A172 (cell line): ENCODE results near the gene LGALS8. TPM values are rescaled to one million over a fixed set of nuclear protein-coding genes. Genes with fewer than 3 reads are reported as not detected.
"Not testable (repeated sequence)": the region's sequence is repeated elsewhere in the genome, so short reads cannot be mapped to it uniquely, and the experiment has no call there.

Experiments used
- DNase-seq: peaks from one replicate; pipeline ENCODE4 v3.0.0-alpha.2; 2015; ENCODE audit warnings: low spot score
- total RNA-seq: library from RNA; depleted of rRNA; stranded (reverse); fragments of >200 nt; shearing (Covaris generic); gene quantifications from 2 replicates; pipeline ENCODE4 v1.2.3, GENCODE V29; 2014

LGALS8 gene
- total RNA-seq, 1 experiment from 2014 or later: 104 TPM

GRCh38 chr1:236540813-236541465 lies 17.2 kb downstream of the LGALS8 start:
- no peak for DNase-seq

DNA sequence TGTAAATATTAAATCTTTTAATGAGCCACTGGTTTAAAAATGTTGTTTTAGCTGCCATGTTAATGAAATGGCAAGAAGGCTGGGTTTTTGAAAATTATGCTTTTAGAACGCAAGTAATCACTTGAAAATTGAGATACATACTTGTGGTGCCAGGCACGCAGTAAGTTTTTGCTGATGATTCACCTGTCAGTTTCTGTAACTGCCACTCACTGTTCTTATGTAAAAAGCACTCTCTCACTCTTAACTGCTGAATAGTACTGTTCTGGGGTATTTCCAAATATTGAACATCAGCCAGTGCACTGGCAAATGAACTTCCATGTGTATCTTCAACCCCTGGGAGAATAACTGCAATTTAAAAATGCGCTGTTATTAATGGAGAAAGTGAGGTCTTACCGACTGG lies 17.9 kb downstream of the LGALS8 start:
- DNase-seq: no peak

DNA sequence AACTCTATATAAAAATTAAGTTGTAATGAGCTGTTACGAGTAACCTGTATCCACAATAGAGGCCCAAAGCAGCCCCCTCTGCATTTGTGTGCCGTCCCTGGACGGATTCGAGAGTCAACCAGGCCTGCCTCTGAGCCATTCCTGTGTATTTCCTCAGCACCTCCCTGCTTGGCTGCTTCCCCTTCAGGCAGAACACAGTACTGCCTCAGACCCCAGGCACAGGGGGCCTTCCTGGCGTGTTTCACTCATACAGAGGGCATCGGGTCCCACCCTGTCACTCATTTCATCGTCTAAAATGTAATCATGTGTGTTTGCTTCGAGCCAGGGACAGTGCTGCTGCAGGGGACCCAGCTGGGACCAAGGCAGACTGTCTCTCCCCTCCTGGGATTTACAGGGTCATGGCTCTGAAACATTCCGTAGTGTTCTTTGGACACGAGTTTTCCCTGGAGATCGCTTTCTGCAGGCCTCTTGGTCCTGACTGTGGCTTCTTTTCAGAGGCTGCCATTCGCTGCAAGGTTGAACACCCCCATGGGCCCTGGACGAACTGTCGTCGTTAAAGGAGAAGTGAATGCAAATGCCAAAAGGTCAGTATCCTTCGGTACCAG lies 19.4 kb downstream of the LGALS8 start:
- no peak for DNase-seq

GRCh38 chr1:236545621-236546169 lies 21.9 kb downstream of the LGALS8 start:
- no peak for DNase-seq

DNA sequence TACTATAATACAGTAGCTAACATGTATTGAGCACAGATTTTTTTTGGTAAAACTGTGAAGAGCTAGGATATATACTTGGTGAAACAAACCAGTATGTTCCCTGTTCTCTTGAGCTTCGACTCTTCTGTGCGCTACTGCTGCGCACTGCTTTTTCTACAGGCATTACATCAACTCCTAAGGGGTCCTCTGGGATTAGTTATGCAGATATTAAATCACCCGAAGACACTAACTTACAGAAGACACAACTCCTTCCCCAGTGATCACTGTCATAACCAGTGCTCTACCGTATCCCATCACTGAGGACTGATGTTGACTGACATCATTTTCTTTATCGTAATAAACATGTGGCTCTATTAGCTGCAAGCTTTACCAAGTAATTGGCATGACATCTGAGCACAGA lies 24.7 kb downstream of the LGALS8 start:
- no peak for DNase-seq

DNA sequence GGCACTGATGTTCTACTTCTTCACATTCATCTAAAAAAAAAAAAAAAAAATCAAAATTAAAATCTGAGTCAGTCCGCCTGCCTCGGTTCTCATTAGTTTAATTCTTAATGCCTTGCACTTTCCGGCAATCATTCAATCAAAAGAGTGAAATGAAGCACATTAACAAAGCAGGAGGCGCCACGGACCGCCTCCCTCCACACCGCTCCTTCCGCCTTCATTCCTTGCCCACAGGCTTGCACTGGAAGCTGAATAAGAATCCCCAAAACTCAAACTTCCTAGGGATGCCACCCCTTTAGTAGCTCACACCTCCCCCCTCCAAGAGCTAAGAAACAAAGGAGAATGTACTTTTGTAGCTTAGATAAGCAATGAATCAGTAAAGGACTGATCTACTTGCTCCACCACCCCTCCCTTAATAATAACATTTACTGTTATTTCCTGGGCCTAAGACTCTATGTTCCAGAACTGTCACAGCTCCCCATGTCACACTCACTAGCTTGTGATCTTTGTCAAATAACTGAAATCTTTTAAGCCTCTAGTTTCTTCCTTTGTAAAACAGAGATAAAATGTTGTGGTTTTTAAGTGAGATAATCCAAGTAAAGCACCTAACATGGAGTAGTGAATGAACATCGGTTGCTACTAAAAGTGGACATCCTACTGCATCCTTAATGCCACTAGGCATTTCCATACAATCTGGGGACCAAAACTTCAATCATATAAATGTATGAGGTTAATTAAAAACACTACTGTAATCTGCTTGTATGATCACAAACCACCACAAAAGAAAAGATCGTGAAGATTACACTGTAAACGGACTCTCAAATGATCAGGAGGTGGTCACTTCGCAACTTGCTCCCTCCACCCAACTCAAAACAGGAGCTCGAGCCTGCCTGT lies 27.4 kb downstream of the LGALS8 start:
- DNase-seq: no peak

DNA sequence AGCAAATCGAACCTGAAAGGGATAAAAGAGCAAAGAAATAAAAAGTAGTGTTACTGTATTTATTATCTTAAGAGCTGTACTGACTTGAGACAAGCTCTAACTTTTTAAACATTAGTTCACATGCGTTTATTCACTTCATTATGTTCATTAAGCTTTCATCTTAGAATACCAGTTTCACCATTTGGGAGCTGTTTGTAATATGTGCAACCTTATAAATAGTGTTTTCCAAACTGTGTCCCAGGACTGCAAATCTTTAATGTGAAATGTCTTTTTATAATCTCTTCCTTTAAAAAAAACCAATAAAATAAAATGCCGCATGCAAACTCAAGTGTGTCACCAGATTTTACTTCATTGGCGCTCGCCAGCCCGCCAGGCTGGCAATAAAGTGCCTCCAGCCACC lies 28.3 kb downstream of the LGALS8 start:
- DNase-seq: no peak

DNA sequence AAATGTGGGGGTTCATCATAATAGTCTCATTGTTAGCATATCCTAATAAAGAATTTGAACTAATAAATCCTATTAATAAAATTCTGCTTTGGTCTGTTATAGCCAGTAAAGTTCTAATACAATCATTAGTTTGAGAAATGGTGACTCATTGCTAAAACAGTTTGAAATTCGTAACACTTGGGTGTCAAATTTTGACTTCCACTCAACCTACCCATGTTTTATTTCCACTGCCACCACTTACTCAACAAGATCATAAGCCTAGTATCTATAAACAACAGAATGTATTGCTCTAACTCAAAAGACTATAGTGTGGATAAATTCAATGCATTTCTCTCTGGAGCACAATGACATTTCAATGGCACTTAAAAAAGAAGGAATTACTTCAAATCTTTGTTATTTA lies 29.1 kb downstream of the LGALS8 start:
- DNase-seq: no peak

DNA sequence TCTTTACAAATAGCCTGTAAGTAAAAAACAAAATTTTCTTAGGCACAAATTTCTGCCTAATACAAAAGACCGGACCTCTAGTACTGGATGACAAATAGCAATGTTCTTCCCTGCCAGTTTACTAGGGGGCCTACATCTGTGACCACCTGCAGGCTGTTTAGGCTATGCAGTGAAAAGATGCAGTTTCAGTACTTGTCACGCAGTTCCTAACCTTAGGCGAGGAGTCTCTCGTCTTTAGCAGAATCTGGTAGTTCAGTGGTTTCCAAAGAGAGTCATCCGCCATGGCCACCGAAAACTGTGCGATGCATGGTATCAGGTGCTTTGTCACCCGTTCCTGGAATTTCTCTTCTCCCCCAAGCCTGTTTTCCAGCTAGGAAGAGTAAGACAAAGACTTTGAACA lies 29.6 kb downstream of the LGALS8 start:
- no peak for DNase-seq

- DNase-seq: no peak
These were observed 32.8 kb downstream of the LGALS8 start for GRCh38 chr1:236556606-236557005.

DNA sequence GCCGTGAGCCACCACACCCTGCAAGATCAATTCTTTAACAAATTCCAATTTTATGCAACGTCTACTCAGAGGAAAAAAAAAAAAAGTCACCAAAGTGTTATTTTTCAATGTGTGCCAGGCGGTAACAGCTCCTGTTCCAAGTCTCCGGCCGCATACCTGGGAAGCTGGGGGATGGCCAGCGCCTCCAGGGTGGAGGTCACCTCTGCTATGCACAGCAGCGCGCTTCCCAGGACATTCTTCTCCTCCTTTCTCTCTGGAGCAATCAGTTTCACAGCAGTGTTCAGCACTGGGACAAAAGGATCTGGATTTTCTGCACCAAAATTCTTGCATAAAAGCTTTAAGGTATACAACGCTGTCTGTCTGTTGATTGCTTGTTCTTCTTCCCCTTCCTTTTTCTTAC lies 34.3 kb downstream of the LGALS8 start:
- DNase-seq: no peak

- DNase-seq: no peak
These were observed 35.1 kb downstream of the LGALS8 start for GRCh38 chr1:236558846-236559245.

- no peak for DNase-seq
These were observed 36.5 kb downstream of the LGALS8 start for GRCh38 chr1:236560213-236560771.

GRCh38 chr1:236561976-236562375 lies 38.2 kb downstream of the LGALS8 start:
- DNase-seq: no peak

DNA sequence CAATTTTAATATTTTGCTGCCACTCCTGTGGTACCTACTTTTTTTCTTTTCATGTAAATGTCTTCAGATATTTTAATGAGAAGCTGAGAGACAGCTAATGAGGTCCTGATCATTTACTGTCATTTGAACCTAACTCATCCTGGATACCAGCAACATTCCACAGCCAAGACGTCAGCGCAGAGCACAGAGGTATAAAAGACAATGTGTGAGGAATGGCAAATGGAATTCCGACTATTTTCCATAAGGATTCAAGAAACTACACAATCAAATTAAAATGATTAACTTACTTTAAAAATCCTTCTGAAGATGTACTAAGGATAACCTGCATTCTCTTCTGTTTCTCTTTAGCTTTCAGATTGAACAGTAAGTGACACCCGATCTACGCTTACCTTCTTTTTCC lies 41.7 kb downstream of the LGALS8 start:
- no peak for DNase-seq

DNA sequence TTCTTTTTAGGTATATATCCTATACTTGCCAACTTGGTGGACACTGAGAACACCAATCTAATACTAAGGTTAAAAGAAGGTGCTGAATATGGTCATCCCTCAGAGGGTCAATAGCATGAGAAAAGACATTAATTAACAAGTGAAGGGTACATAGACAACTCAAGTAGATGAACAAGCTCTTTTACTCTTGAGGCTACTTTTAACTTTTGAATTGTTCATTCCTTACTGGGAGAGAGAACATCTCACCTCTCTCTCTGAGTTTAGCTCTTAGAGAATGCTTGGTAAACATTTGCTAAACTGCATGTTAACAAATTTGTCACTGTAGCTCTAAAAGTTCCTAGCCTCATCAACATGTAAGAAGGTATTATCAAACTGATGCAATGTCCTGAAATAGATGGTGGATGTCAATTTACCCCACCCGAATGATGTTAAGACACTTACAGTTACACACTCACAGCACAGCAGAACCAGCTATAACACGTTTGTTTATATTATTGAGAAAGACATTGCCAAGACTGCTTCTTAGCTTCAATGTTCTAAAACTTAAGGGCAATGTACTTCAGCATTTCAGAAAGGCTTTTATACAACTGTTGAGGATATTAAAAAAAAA lies 44.6 kb downstream of the LGALS8 start:
- no peak for DNase-seq

- no peak for DNase-seq
These were observed 51.7 kb downstream of the LGALS8 start for GRCh38 chr1:236575523-236575922.

DNA sequence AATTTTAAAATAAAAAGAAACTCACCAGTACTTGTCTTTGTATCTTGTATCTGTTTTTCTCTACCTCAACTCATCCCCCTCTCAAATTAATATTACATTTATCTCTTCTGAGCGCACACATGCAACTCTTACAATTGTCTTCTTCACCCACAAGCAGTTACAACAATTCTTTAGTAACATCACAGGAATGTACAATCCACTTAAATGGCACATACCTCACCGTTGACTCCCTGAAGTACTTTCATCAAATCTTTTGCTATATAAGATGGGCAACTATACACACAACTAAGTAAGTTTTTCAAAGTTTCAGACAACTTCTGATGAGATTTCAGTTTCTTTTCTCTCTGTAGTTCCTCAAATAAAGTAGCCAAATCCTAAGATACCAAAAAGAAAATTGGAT lies 52.2 kb downstream of the LGALS8 start:
- peak; percentile 6 for DNase-seq

GRCh38 chr1:236577041-236577440 lies 53.3 kb downstream of the LGALS8 start:
- not testable (repeated sequence) for DNase-seq

GRCh38 chr1:236578661-236579060 lies 54.9 kb downstream of the LGALS8 start:
- DNase-seq: no peak

DNA sequence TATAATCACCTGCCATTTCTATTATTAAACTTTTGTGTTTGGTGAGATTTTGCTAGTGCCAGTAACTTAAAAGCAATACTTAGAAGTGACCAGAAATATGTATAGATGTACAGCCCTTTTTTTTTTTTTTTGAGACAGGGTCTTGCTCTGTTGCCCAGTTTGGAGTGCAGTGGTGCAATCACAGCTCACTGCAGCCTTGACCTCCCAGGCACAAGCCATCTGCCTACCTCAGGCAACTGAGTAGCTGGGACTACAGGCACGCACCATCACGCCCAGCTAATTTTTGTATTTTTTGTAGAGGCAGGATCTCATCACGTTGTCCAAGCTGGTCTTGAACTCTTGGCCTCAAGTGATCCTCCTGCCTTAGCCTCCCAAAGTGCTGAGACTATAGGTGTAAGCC lies 56.6 kb downstream of the LGALS8 start:
- DNase-seq: not testable (repeated sequence)

DNA sequence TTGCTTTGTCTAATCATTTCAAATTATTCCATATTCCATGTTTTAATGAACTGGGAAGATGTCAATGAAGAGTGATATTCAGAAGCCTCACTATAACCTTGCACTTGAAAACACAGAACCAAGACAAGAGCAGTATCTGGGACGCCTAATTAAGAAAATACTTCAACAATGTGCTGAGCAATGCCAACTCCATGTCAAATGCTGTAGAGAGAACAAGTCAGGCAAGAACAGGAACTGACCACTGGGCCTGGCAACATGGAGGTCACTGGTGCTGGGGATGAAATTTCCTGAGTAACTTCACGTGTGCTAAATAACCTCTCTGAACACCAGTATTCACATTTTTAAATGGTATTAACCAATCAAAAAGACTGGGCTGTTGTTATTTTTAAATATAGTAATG lies 57.7 kb downstream of the LGALS8 start:
- no peak for DNase-seq
